CD14-positive monocyte (primary cell): ENCODE measurements around the gene ATP5PD. TPM values are rescaled to one million over a fixed set of nuclear protein-coding genes. Genes with fewer than 3 reads are reported as not detected.

Source experiments
- DNase-seq, 3 donors: peaks; one replicate each; pipeline ENCODE4 v3.0.0-alpha.2; 2011 to 2022
- H2AFZ ChIP-seq: 2 replicates; pipeline ENCODE4 v1.6.0; 2012; ENCODE audit warnings: mild to moderate bottlenecking, low read depth, low read length, inconsistent platforms; ENCODE audit not compliant: insufficient read depth, poor library complexity, severe bottlenecking
- H3K27ac ChIP-seq, 2 donors: 1 replicate in 1 of 2; 2 replicates in 1 of 2; pipeline ENCODE4 v1.5.1; 2012 to 2013; ENCODE audit warnings: low read length in 2 of 2, control low read depth in 1 of 2, inconsistent platforms in 1 of 2, low read depth in 1 of 2, mild to moderate bottlenecking in 1 of 2
- H3K27me3 ChIP-seq, 2 donors: one replicate each; pipeline versions ENCODE4 v1.6.0 to v1.6.1; 2011 to 2013; ENCODE audit warnings: low read length in 2 of 2; ENCODE audit not compliant: control insufficient read depth in 2 of 2, insufficient read depth in 2 of 2
- H3K36me3 ChIP-seq, 2 donors: replicated peaks in 1 of 2; 1 replicate in 1 of 2; 2 replicates in 1 of 2; pipeline versions ENCODE4 v1.5.1 to v1.6.1; 2012 to 2013; ENCODE audit warnings: low read length in 2 of 2, control low read depth in 1 of 2, inconsistent platforms in 1 of 2, mild to moderate bottlenecking in 1 of 2; ENCODE audit not compliant: insufficient read depth in 2 of 2, control insufficient read depth in 1 of 2
- H3K4me1 ChIP-seq, 2 donors: 1 replicate in 1 of 2; 2 replicates in 1 of 2; pipeline versions ENCODE4 v1.5.1 to v1.6.1; 2012 to 2013; ENCODE audit warnings: low read length in 2 of 2, control low read depth in 1 of 2, inconsistent platforms in 1 of 2, mild to moderate bottlenecking in 1 of 2, moderate library complexity in 1 of 2; ENCODE audit not compliant: insufficient read depth in 2 of 2, control insufficient read depth in 1 of 2
- H3K4me2 ChIP-seq: replicated peaks from 2 replicates; pipeline ENCODE3; 2012; ENCODE audit warnings: low read length, moderate library complexity, mild to moderate bottlenecking; ENCODE audit not compliant: poor library complexity, severe bottlenecking; ENCODE audit errors: extremely low read depth
- H3K4me3 ChIP-seq, 3 experiments: fragments of 200-600 bp in 1 of 3; sonication (generic) in 1 of 3; replicated peaks in 1 of 3; 1 replicate in 2 of 3; 2 replicates in 1 of 3; pipeline ENCODE4 v1.5.1; 2011 to 2013; ENCODE audit warnings: low read length in 3 of 3, mild to moderate bottlenecking in 3 of 3, control low read depth in 2 of 3, low read depth in 2 of 3, inconsistent platforms in 1 of 3, moderate library complexity in 1 of 3
- H3K79me2 ChIP-seq: 2 replicates; pipeline ENCODE4 v1.6.0; 2012; ENCODE audit warnings: mild to moderate bottlenecking, control low read depth, inconsistent platforms, low read length, moderate library complexity; ENCODE audit not compliant: insufficient read depth
- H3K9ac ChIP-seq: 2 replicates; pipeline ENCODE4 v1.6.0; 2017; ENCODE audit warnings: low read length, mild to moderate bottlenecking; ENCODE audit not compliant: insufficient read depth, poor library complexity, severe bottlenecking
- H3K9me3 ChIP-seq, 2 donors: replicated peaks in 1 of 2; 1 replicate in 1 of 2; 2 replicates in 1 of 2; pipeline versions ENCODE4 v1.5.1 to v1.6.1; 2012 to 2013; ENCODE audit warnings: low read length in 2 of 2, control low read depth in 1 of 2; ENCODE audit not compliant: control insufficient read depth in 1 of 2, insufficient read depth in 1 of 2
- H4K20me1 ChIP-seq: 2 replicates; pipeline ENCODE4 v1.6.0; 2012; ENCODE audit warnings: mild to moderate bottlenecking, low read length, control low read depth, moderate library complexity; ENCODE audit not compliant: insufficient read depth
- H3K27ac Mint-ChIP-seq, 7 donors: one replicate each; pipeline ENCODE4 v1.8.0; 2020; ENCODE audit warnings: mild to moderate bottlenecking in 7 of 7, mixed read lengths in 7 of 7, moderate library complexity in 6 of 7, inconsistent platforms in 2 of 7
- H3K27me3 Mint-ChIP-seq, 3 donors: one replicate each; pipeline ENCODE4 v1.8.0; 2021 to 2022; ENCODE audit warnings: low read depth in 3 of 3, mild to moderate bottlenecking in 3 of 3, mixed read lengths in 3 of 3, moderate library complexity in 3 of 3, inconsistent platforms in 1 of 3
- H3K36me3 Mint-ChIP-seq, 2 donors: one replicate each; pipeline ENCODE4 v1.8.0; 2020; ENCODE audit warnings: mixed read lengths in 2 of 2, inconsistent platforms in 1 of 2, mild to moderate bottlenecking in 1 of 2
- H3K4me1 Mint-ChIP-seq: one replicate; pipeline ENCODE4 v1.8.0; 2020; ENCODE audit warnings: mild to moderate bottlenecking, mixed read lengths
- H3K4me3 Mint-ChIP-seq, 2 donors: one replicate each; pipeline ENCODE4 v1.8.0; 2020; ENCODE audit warnings: mild to moderate bottlenecking in 2 of 2, mixed read lengths in 2 of 2, moderate library complexity in 1 of 2
- H3K9me3 Mint-ChIP-seq, 7 donors: one replicate each; pipeline ENCODE4 v1.8.0; 2020 to 2022; ENCODE audit warnings: mixed read lengths in 7 of 7, mild to moderate bottlenecking in 6 of 7, moderate library complexity in 6 of 7, inconsistent platforms in 2 of 7
- WGBS: methylation state at CpG from one replicate; pipeline ENCODE4 v1.1.5; 2013; ENCODE audit warnings: missing lambda C conversion rate; ENCODE audit not compliant: insufficient coverage; 5-methylcytosine and 5-hydroxymethylcytosine counted together
- intact Hi-C, 2 donors: fragments of 100-400 bp; cut with micrococcal nuclease; formaldehyde crosslinking; loops; one replicate each; pipeline versions ENCODE4 v1.15.0 to v1.15.1; 2023
- polyA plus RNA-seq, 3 donors: library from polyadenylated mRNA; depleted of rRNA in 1 of 3; unstranded in 2 of 3; stranded (reverse) in 1 of 3; fragments of 300-500 nt in 2 of 3; fragments of >200 nt in 1 of 3; fragmentation: Illumina TruSeq in 2 of 3; gene quantifications; 1 replicate in 2 of 3; 2 replicates in 1 of 3; pipeline ENCODE4 v1.2.3, GENCODE V29; 2012 to 2021
- TF ChIP-seq, protein P1 (sequence below): fragments of 200-600 bp; IDR thresholded peaks from one replicate; pipeline ENCODE4 v1.8.0; 2022; ENCODE audit warnings: antibody characterized with exemption, mild to moderate bottlenecking

The ATP5PD gene
- polyA plus RNA-seq, 3 donors: 139 to 451 (median 437) TPM

DNA sequence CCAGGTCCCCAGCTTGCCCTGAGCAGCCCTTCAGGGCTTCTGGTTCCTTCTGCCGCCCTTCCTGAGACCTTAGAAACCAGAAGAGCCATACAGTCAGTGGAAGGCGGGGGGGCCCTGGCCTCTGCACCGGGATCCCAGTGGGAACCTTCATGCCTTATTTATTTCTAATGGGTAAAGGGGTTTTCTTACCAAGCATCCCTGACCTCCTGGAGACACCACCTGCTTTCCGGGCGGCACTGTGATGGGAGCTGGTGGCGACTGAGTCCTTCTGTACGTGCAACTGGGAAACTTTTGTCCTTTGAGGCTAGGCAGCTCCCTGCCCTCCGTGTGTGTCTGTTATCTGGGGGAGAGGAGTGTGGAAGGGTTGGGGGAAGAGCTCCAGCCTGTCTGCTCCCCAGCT is 41.5 kb downstream of the ATP5PD start:
- no peaks in the 10 kb centered on the region for H4K20me1 ChIP-seq

DNA sequence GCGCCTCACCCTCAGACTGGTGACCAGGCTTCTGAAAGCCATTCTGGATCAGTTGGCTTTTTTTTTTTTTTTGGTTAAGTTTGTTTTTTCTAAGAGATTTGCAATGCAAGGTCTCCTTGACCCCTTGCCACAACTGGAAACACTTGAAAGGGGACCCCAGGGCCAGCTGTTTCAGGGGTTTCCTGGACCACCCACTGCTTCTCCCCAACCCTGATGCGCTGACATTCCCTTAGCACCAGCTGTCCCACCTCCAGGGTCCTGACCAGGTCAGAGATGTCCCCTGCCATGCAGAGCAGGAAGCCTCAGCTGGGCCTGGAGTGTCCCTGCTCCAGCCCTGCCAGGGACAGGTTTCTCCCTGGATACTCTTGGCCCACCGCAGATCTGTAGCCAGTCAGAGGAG is 42.4 kb downstream of the ATP5PD start:
- H3K36me3 ChIP-seq: no peaks in the 10 kb centered on the region
- Mint-ChIP-seq H3K9me3 (no peaks in the 10 kb centered on the region), H3K4me1 (peaks cover 5% of the 10 kb centered on the region), H3K36me3 (no peaks in the 10 kb centered on the region), H3K27ac (no peak overlapping the region), H3K4me3 (no peak overlapping the region), H3K27me3 (peaks cover 4 to 6% (median 4%) of the 10 kb centered on the region in 3 donors)
- no peak overlapping the region for H3K4me3 ChIP-seq
- no peak overlapping the region for H3K4me2 ChIP-seq
- no peaks in the 10 kb centered on the region for H4K20me1 ChIP-seq
- TF ChIP-seq, protein P1, sequence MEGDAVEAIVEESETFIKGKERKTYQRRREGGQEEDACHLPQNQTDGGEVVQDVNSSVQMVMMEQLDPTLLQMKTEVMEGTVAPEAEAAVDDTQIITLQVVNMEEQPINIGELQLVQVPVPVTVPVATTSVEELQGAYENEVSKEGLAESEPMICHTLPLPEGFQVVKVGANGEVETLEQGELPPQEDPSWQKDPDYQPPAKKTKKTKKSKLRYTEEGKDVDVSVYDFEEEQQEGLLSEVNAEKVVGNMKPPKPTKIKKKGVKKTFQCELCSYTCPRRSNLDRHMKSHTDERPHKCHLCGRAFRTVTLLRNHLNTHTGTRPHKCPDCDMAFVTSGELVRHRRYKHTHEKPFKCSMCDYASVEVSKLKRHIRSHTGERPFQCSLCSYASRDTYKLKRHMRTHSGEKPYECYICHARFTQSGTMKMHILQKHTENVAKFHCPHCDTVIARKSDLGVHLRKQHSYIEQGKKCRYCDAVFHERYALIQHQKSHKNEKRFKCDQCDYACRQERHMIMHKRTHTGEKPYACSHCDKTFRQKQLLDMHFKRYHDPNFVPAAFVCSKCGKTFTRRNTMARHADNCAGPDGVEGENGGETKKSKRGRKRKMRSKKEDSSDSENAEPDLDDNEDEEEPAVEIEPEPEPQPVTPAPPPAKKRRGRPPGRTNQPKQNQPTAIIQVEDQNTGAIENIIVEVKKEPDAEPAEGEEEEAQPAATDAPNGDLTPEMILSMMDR: no peak
- H3K27me3 ChIP-seq: no peaks in the 10 kb centered on the region
- 100% methylated on average over 2 of the region's 3 CpGs for WGBS
- no peaks in the 10 kb centered on the region for H3K79me2 ChIP-seq
- no peaks in the 10 kb centered on the region for H3K4me1 ChIP-seq
- DNase-seq: no peak
- H3K27ac ChIP-seq: no peak overlapping the region
- H3K9me3 ChIP-seq: no peaks in the 10 kb centered on the region
- H3K9ac ChIP-seq: no peak overlapping the region
- H2AFZ ChIP-seq: no peak overlapping the region
- intact Hi-C loops: loop anchor here in 1 of 2 donors (5.0 kb wide), 1 partner anchor 42 kb away; no protein-coding TSS in a partner anchor

More for the DNA sequence above, 41.5 kb downstream of the ATP5PD start:
- Histone ChIP-seq H3K4me3 (no peak overlapping the region), H3K36me3 (no peaks in the 10 kb centered on the region), H3K4me1 (no peaks in the 10 kb centered on the region), H3K9ac (no peak overlapping the region), H3K27ac (no peak overlapping the region), H3K9me3 (no peaks in the 10 kb centered on the region), H3K27me3 (no peaks in the 10 kb centered on the region), H2AFZ (no peak overlapping the region), H3K79me2 (no peaks in the 10 kb centered on the region), H3K4me2 (no peak overlapping the region)
- Mint-ChIP-seq H3K36me3 (no peaks in the 10 kb centered on the region), H3K27me3 (peaks cover 4 to 6% (median 4%) of the 10 kb centered on the region in 3 donors), H3K27ac (no peak overlapping the region), H3K9me3 (no peaks in the 10 kb centered on the region), H3K4me3 (no peak overlapping the region), H3K4me1 (peaks cover 5% of the 10 kb centered on the region)
- intact Hi-C loops: loop anchor here in 1 of 2 donors (5.0 kb wide), 1 partner anchor 43 kb away; no protein-coding TSS in a partner anchor
- 100% methylated on average over 2 of the region's 8 CpGs for WGBS
- DNase-seq: no peak
- TF ChIP-seq, protein P1: no peak
